SH-SY5Y (cell line): ENCODE results near the gene RPL36.

Source experiments
- GATA2 ChIP-seq: IDR thresholded peaks from 2 replicates; pipeline ENCODE4 v1.6.1; 2011; ENCODE audit warnings: mild to moderate bottlenecking, low read depth, low read length
- GATA3 ChIP-seq: IDR thresholded peaks from 2 replicates; pipeline ENCODE4 v1.6.1; 2011; ENCODE audit warnings: low read depth, mild to moderate bottlenecking, low read length, moderate library complexity

GRCh38 chr19:5698635-5699422 lies 8.7 kb downstream of the RPL36 start:
- TF ChIP-seq GATA3 = no peak
- no peak for TF ChIP-seq GATA2
